Muscle of back (tissue), 11 donors: Measurements from ENCODE around the gene NDUFA7. TPM values are rescaled to one million over a fixed set of nuclear protein-coding genes. Genes with fewer than 3 reads are reported as not detected.
"Not testable (repeated sequence)": the region's sequence is repeated elsewhere in the genome, so short reads cannot be mapped to it uniquely, and the experiment has no call there.

Source experiments
- DNase-seq, 3 donors: peaks; one replicate each; pipeline versions ENCODE4 v3.0.0 to v3.0.0-alpha.2; 2013
- polyA plus RNA-seq, 10 donors: library from polyadenylated mRNA; unstranded; fragments of 120-200 nt; gene quantifications; one replicate each; pipeline ENCODE4 v1.2.1, GENCODE V29; 2013; ENCODE audit not compliant: insufficient read length in 10 of 10

NDUFA7 gene
- polyA plus RNA-seq, 10 donors, result 26.3 to 56.8 (median 43.9) TPM

- no peak for DNase-seq
These were observed 22.3 kb upstream of the NDUFA7 start for GRCh38 chr19:8343483-8343844.

GRCh38 chr19:8342684-8343482 is 21.7 kb upstream of the NDUFA7 start, which contains the start of gene KANK3:
TSS of gene KANK3 (minus strand) at chr19:8343262. CDS start at chr19:8337828, 5,434 bp downstream.
- DNase-seq, result peak; percentile 85 to 91 (median 87)

GRCh38 chr19:8342316-8342683 is 21.1 kb upstream of the NDUFA7 start:
- no peak for DNase-seq

- DNase-seq, result not testable (repeated sequence)
These were observed 20.3 kb upstream of the NDUFA7 start for GRCh38 chr19:8341504-8341903.

GRCh38 chr19:8340341-8341096 is 19.3 kb upstream of the NDUFA7 start:
- peak in 1 of 3 donors; percentile 70 for DNase-seq

GRCh38 chr19:8338835-8339234 is 17.7 kb upstream of the NDUFA7 start:
- DNase-seq, result no peak

GRCh38 chr19:8337728-8338127 is 16.6 kb upstream of the NDUFA7 start:
- DNase-seq, result no peak

- no peak for DNase-seq
These were observed 15.5 kb upstream of the NDUFA7 start for GRCh38 chr19:8336660-8337059.

GRCh38 chr19:8336072-8336569 is 14.9 kb upstream of the NDUFA7 start:
- DNase-seq, result no peak

GRCh38 chr19:8335343-8336071 is 14.3 kb upstream of the NDUFA7 start:
- DNase-seq, result no peak

GRCh38 chr19:8334458-8335342 is 13.5 kb upstream of the NDUFA7 start:
- peak; percentile 49 to 83 (median 83) for DNase-seq

- DNase-seq, result no peak
These were observed 12.7 kb upstream of the NDUFA7 start for GRCh38 chr19:8333767-8334457.

GRCh38 chr19:8332976-8333766 is 12.0 kb upstream of the NDUFA7 start:
- no peak for DNase-seq

GRCh38 chr19:8331263-8331845 is 10.2 kb upstream of the NDUFA7 start:
- no peak for DNase-seq

- DNase-seq, result no peak
These were observed 8.8 kb upstream of the NDUFA7 start for GRCh38 chr19:8329996-8330395.

- DNase-seq, result no peak
These were observed 4.3 kb upstream of the NDUFA7 start for GRCh38 chr19:8325454-8325853.

GRCh38 chr19:8324186-8325050 is 3.2 kb upstream of the NDUFA7 start:
- no peak for DNase-seq

- DNase-seq, result no peak
These were observed 2.6 kb upstream of the NDUFA7 start for GRCh38 chr19:8323781-8324185.
